ENCODE results near the gene RNF44. TPM values are rescaled to one million over a fixed set of nuclear protein-coding genes. Genes with fewer than 3 reads are reported as not detected.
"Not testable (repeated sequence)": the region's sequence is repeated elsewhere in the genome, so short reads cannot be mapped to it uniquely, and the experiment has no call there.

The RNF44 gene
- total RNA-seq, 1 experiment from 2014 or later, result 2.5 TPM

DNA sequence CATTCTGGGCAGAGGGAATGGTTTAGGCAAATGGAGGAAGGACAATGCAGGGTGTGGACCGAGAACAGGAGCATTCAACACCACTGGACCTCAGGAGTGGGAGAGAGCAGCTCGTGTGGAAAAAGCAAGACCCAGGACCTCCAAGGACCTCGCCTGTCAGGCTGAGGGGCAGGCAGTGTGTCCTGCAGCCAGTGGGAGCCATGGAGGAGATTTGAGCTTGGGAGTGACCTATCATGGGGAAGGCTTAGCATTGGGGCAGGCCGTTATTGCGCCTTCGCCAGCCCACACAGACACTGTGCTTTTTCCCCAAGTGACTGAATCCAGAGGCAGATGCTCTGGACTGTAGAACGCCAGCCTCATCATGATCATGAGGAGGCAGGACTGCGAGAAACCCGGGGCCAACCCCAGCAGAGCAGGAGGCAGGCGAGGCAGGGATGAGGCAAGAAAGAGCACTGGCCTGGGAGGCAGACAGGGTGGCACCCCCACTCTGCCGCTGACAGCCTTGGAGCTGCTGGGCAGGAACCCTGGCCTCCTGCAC lies 15.2 kb upstream of the RNF44 start:
- DNase-seq (ENCODE audit: low read depth), result no peak

- DNase-seq (ENCODE audit: low read depth), result not testable (repeated sequence)
Observed at GRCh38 chr5:176550937-176551336, 13.7 kb upstream of the RNF44 start.

DNA sequence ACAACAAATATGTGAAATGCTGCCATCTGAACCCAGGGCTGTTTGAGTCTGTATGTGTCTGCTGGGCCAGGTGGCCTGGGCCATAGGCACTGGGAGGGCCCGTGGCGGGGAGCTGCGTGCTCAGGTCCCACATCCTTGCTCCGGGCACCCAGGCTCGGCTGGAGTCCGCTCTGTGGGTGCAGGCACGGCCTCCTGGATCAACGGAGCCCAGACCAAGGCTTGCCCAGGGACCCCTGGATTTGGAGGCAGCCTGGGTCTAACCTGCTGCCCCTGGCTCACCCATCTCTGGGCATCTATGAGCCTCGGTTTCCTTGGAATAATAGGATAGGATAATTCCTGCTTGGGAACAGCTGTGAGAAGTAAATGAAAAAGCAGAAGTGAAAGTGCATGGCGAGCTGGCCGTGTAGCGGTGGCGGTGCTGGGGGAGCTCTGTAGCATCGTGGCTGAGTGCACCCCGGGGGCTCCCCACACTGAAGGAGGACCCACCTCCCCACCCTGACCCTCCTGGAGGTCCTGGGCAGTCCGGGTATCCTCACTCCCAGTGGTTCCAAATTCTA lies 13.2 kb upstream of the RNF44 start:
- DNase-seq (ENCODE audit: low read depth), result no peak

DNA sequence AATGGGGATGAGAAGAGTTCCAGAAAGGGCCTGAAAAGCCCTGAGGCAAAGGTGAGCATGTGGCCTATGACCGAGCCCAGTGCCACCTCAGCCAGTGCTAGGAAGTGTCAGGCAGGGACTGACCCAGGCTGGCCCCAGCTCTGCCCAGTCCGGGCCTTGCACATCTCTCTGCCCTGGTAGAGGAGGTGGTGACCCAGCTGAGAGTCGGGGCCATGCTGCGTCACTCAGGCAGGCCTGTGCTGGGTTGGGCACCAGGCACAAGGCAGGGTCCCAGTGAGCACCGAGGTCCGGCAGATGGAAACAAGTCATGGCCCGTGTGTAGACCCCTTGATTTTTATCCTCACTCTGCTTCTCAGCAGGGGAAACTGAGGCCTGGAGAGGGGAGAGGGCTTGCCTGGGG lies 12.7 kb upstream of the RNF44 start:
- DNase-seq (ENCODE audit: low read depth), result no peak

DNA sequence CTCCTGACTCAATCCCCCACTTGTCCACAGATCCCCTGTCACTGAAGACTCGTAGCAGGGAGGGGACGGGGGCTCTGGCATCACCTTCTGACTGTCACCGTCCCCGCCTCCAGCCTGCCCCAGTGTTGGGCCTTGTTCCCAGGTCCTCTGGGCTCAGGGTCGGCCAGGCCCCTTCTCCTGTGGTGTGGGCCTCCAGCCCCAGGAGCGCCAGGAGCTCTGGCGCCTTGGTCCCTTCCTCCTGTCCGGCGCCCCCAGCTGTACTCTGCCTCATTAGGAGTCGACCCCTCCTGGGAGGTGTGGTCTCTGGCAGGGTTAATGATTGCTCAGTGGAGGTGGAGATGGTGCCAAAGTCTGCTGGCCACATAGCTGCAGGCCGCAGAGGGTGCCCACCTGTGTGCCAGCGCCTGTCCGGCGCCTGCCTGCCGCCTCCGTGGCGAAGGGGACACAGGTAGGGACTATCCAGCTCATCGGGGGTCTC lies 11.8 kb upstream of the RNF44 start, which contains the start of gene CDHR2:
CDHR2 (plus strand) TSS at position 376 of the 478 bp plus-strand sequence. CDS start 16,011 bp downstream, outside the sequence.
- DNase-seq (ENCODE audit: low read depth), result no peak

DNA sequence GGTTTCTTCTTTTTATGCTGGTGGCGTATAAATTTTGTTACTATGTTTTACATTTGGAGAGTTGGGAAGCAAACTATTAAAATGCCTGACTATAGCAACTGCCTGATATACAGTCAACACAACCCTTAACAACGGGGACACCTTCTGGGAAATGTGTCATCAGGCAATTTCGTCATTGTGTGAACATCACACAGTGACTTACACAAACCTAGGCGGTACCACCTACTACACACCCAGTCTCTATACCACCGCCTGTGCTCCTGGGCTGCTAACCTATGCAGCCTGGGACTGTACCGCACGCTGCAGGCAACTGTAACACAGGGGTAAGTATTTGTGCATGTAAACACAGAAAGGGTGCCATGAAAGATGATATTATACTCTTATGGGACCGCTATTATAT lies 10.6 kb upstream of the RNF44 start:
- no peak for DNase-seq (ENCODE audit: low read depth)

DNA sequence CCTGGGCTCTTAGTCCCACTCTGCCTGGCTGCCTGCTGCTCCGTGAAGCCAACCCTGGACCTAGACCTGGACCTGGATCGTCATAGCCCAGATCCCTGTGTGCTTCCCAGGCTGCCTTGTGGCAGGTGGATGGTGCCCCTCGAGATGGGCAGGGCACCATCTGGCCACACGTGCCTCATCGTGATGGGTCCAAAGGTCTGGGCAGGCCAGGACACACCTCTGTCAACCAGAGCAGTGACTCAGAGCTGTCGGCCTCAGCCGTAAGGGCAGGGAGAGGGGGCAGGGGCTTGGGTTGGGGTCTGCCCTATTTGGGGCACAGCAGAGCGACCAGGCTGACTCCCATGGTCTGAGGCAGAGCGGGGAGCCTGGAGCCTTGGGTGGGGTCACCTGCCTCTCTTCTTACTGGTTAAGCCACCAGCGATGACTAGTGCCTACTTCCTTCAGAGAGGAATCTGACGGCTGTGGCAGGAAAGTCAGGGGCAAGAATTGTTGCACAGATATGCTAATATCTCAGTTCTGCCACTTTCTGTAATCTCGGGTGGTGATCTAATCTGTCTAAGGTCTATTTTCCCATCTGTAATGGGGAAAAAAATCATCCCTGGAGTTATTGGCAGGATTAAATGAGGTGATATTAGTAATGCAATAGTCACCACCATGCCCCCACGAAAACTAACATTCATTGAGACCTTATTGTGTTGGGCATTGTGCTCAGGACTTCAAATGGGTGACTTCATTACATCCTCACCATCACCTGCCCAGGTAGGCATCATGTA lies 8.7 kb upstream of the RNF44 start:
- no peak for DNase-seq (ENCODE audit: low read depth)

- no peak for DNase-seq (ENCODE audit: low read depth)
Observed at GRCh38 chr5:176545388-176545736, 8.2 kb upstream of the RNF44 start.

DNA sequence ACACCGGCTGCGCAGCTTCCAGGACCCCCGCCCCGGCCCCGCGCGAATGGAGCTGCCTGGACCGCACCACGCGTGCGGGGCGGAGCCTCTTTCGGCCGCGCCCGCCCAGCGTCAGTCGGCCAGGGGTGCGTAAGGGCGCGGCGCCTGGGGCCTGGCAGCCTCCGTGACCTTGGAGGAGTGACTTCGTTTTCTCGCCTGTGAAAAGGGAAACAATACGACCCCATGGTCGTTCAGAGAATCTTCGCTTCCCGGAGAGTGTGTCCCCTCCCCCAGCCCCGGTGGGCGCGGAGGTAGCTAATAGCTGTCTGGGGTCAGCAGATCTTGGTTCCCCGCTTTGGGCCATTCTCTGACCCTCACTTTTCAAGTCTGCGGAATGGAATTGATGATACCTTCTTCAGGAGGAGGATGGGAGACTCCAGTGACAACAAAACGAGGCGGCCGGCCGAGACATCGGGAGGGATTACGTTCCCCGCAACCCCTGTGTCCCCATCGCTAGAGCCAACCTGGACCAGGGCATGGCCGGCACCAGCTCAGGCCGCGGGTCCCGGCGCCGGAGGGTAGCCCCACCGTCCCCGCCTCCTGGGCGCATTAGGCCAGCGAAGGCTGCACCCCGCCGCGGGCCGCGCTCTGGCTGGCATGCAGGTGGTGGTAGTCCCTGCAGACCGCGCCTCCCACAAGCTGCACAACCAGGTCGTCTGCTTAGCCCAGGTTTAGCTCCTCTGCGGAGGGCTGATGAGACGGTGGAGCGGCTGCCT lies 6.4 kb upstream of the RNF44 start:
- peak; percentile 42 for DNase-seq (ENCODE audit: low read depth)

DNA sequence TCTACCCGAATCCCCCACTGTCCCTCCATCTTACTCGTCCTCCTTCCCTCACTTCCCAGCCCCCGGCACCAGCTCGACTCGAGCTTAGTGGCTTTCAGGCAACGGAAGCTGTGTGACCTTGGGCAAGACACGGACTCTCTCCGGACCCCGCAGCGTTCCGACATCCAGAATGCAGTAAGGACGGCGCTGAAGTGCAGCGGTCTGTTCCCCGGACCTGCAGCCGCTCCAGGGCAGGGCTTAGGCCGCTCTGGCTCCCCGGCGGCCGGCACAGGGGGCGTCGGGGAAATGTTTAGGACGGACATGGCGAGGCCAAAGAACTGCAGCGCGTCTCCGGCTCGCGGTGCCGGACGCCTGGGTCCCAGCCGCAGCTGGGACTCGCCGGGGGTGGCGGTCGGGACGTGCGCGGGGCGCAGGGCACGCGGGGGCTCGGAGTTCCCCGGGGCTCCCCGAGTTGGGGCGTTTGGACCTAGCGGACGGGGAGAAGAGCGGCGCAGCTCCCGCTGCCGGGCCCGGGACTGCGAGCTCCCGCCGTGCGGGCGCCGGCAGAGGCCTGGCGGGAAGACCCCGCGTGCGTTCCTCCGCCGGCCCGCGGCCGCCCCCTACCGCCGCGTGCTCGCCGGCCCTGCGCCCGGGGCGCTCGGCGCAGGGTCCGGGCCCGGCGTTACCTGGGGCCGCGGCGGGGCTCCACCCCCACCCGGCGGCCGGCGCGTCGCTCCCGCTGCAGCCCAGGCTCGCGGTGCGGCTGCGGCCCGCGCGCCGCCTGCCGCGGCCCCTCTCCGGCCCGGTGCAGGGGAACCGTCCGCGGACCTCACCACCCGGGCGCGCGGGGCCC lies 5.6 kb upstream of the RNF44 start:
- no peak for DNase-seq (ENCODE audit: low read depth)

DNA sequence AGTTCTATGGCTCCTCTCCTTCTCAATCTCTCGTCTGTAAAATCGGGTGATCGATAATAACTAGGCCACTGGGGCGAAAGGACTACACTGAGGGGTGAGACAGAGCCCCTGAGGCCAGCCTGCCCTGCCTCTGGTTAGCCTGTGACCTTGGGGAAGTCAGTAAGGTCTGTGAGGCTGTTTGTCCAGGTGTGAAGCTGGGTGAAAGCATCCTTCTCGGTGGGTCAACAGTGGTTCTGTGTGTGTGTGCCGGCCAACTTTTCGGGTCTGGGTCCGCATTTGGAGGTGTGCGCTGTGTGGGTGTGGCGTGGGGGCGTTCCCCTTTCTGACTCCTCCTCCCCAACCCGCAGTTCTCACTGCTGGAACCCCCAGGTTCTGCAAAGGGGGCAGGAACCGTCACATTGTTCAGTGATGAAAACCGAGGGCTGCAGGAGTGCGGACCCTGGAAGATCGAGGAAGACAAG lies 5.0 kb upstream of the RNF44 start:
- DNase-seq (ENCODE audit: low read depth), result no peak

DNA sequence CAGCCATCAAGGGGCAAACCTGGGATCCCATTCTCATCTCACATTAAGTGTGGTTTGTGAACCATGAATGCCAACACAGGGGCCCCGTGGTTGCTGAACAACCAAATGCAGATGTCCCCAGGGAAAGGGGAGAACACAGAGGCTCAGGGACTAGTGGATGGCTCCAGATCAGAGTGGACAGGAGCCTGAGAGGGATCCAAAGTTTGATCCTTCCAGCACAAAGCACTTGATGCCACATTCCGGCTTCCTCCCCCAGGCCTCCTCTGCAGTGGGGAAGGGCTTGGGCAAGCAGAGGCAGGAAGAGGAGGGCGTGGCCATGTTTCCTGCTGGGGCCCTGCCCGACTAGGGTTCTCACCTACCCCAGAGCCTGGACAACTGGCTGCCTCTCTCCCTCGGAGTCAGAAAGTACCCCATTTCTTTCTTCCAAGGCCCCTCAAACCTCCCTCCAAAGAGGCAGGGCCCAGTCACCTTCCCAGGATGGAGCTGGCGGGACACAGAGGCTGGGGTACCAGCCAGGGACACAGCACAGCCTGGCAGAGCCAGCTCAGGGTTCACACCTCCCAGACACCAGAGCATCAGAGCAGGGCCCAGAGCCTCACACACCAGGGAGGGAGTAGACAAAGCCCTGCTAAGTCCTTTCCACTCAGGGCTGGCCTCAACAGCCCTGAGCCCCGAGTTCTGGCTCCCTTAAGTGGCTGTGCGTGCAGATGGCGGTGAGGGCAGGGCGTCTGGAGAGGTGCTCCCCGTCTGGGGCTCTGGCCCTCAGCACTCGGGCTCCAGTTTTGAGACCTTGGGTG lies 4.3 kb upstream of the RNF44 start:
- no peak for DNase-seq (ENCODE audit: low read depth)

- no peak for DNase-seq (ENCODE audit: low read depth)
Observed at GRCh38 chr5:176540956-176541337, 3.7 kb upstream of the RNF44 start.

- DNase-seq (ENCODE audit: low read depth), result no peak
Observed at GRCh38 chr5:176540476-176540899, 3.3 kb upstream of the RNF44 start.

DNA sequence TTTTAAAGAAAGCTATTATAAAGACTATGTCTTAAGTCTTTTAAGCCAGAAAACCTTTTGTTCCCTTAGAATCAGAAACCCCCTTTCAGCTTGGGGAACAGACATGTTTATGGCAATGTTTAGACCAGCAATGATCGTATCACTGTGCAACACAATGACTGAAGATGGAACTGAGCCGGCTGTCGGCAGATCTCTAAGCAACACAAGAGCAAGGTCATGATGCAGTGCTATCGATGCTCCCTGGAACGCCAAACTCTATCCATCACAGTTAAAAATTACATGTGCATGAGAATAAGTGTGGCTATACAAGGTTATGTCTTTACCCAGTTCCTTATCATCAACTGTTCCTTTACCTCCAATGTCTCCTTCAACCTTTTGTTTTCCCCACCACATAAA lies 1.8 kb upstream of the RNF44 start:
- DNase-seq (ENCODE audit: low read depth), result no peak

DNA sequence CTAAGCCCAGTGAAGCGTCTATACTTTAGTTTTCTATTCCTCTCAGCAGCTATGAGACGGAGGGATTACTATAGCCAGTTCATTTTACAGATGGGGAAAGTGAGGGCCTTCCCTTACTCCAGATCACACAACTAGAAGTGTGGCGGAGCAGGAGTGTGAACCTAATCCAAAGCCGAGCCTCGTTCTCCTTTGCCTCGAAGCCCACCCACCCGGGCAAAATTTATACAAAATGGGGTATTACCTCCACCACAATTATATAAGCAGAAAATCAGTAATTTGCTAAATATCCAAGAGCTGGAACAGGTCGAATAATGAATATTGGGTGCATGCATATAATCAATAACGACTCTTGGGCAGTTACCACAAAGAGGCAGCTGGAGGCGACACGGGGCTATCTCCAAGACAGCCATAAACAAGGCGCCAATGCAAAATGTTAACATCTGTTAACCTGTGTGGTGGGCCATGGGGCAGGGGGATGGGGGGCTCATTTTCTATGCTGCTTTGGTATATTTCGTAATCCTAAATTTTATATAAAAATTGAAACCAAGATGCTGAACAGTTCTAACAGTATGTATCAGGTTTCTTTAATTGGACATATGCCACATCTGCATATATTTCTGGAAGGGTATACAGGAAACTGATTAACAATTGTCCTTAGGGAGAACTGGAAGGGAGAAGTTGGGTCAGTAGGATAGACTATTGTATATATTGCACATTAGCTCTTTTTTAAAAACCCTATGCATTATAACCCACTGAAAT lies 1.2 kb upstream of the RNF44 start:
- no peak for DNase-seq (ENCODE audit: low read depth)

- peak; percentile 98 for DNase-seq (ENCODE audit: low read depth)
Observed at GRCh38 chr5:176537554-176538229, 490 bp upstream of the RNF44 start.

DNA sequence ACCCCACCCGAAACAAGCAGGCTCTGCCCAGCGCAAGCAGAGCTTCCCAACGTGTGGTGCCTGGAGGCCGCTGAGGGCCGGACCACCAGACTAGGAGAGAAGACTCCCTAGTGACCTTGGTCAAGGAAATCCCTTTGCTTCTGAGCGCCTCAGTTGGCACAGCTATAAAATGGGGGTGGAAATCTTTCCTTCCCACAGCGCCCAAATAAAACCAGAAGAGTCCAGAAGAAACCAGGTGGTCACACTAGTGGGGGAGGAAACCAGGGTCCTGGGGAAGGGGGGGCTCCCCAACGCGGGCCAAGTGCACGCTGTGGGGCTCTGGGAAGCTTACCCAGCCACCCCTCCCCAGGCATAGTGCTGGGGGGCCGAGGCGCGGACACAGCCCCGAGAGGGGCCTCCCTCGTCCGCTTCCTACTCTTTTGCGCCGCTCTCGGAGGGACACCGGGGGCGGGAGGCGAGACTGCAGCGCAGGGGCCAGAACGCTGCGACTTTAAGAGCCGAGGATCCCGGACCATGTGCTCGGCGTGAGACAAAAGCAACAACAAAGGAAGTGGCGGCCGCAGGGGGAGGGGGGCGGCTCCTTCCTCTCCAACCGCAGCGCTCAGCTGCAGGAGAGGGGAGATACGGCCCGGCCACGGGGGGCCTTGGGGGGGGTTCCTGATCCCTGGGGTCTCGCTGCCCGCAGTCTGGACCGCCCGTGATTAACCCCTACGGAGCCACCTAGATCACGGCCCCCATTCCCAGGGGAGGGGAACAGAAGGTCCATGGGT lies 885 bp downstream of the RNF44 start:
- DNase-seq (ENCODE audit: low read depth), result peak; percentile 78
